GM23338 (cell line): ENCODE results near the gene KCNAB2. TPM values are rescaled to one million over a fixed set of nuclear protein-coding genes. Genes with fewer than 3 reads are reported as not detected.
A peak's percentile ranks its signal among the peaks of the same experiment; 100 is the strongest.

Source experiments
- ATAC-seq: fragments of 200-7000 bp; cut with Tn5 transposase; 3 replicates; pipeline ENCODE4 v1.9.1; 2020
- DNase-seq: peaks from one replicate; pipeline ENCODE4 v3.0.0-alpha.2; 2015; ENCODE audit warnings: low spot score
- H2AFZ ChIP-seq: fragments of 200-600 bp; sonication (generic); 2 replicates; pipeline ENCODE4 v1.8.0; 2016; ENCODE audit warnings: antibody characterized with exemption, mild to moderate bottlenecking, moderate library complexity
- H3F3A ChIP-seq: fragments of 200-600 bp; sonication (generic); replicated peaks from 2 replicates; pipeline ENCODE4 v1.8.0; 2017; ENCODE audit warnings: antibody characterized with exemption, mixed run types, low read depth
- H3K27ac ChIP-seq: fragments of 200-600 bp; sonication (generic); 2 replicates; pipeline ENCODE4 v1.6.1; 2016; ENCODE audit warnings: low read depth
- H3K27me3 ChIP-seq: fragments of 200-600 bp; sonication (generic); 2 replicates; pipeline ENCODE4 v1.8.0; 2016; ENCODE audit warnings: mild to moderate bottlenecking, mixed run types, moderate library complexity; ENCODE audit not compliant: insufficient read depth
- H3K36me3 ChIP-seq: fragments of 200-600 bp; sonication (generic); 2 replicates; pipeline ENCODE4 v1.8.0; 2016; ENCODE audit warnings: mild to moderate bottlenecking; ENCODE audit not compliant: insufficient read depth
- H3K4me1 ChIP-seq: fragments of 200-600 bp; sonication (generic); 2 replicates; pipeline ENCODE4 v1.8.0; 2016; ENCODE audit warnings: mild to moderate bottlenecking, moderate library complexity; ENCODE audit not compliant: insufficient read depth
- H3K4me2 ChIP-seq: fragments of 200-600 bp; sonication (generic); 2 replicates; pipeline ENCODE4 v1.7.1; 2017; ENCODE audit warnings: mixed run types
- H3K4me3 ChIP-seq: fragments of 200-600 bp; sonication (generic); 2 replicates; pipeline ENCODE4 v1.6.1; 2016; ENCODE audit warnings: mixed run types
- H3K79me2 ChIP-seq: fragments of 200-600 bp; sonication (generic); replicated peaks from 2 replicates; pipeline ENCODE4 v1.8.0; 2017; ENCODE audit warnings: mild to moderate bottlenecking; ENCODE audit not compliant: insufficient read depth
- H3K9me2 ChIP-seq: fragments of 200-600 bp; sonication (generic); 2 replicates; pipeline ENCODE4 v1.8.0; 2017; ENCODE audit not compliant: insufficient read depth
- H4K20me1 ChIP-seq: fragments of 200-600 bp; sonication (generic); replicated peaks from 2 replicates; pipeline ENCODE4 v1.8.0; 2017; ENCODE audit warnings: mild to moderate bottlenecking; ENCODE audit not compliant: insufficient read depth
- H3K27ac Mint-ChIP-seq: 2 replicates; pipeline ENCODE4 v1.8.0; 2020; ENCODE audit warnings: inconsistent platforms, mild to moderate bottlenecking, moderate library complexity, mixed read lengths
- H3K27me3 Mint-ChIP-seq: 3 replicates; pipeline ENCODE4 v1.8.0; 2022; ENCODE audit warnings: low read depth, mild to moderate bottlenecking, moderate library complexity, mixed read lengths, inconsistent platforms; ENCODE audit not compliant: insufficient read depth, poor library complexity
- H3K36me3 Mint-ChIP-seq: 3 replicates; pipeline ENCODE4 v1.8.0; 2021; ENCODE audit warnings: low read depth, mild to moderate bottlenecking, inconsistent platforms, moderate library complexity, mixed read lengths
- H3K4me1 Mint-ChIP-seq: 3 replicates; pipeline ENCODE4 v1.8.0; 2020; ENCODE audit warnings: mild to moderate bottlenecking, inconsistent platforms, mixed read lengths
- H3K4me3 Mint-ChIP-seq: 3 replicates; pipeline ENCODE4 v1.8.0; 2021; ENCODE audit warnings: moderate library complexity, mild to moderate bottlenecking, inconsistent platforms, mixed read lengths
- H3K9me3 Mint-ChIP-seq: 3 replicates; pipeline ENCODE4 v1.8.0; 2020; ENCODE audit warnings: moderate library complexity, mild to moderate bottlenecking, inconsistent platforms, mixed read lengths
- CREB1 ChIP-seq: fragments of 250-450 bp; sonication (Bioruptor Pico); IDR thresholded peaks from 2 replicates; pipeline ENCODE4 v1.5.0; 2020; ENCODE audit warnings: low read depth, mild to moderate bottlenecking, moderate library complexity
- EZH2 ChIP-seq: fragments of 200-600 bp; sonication (generic); IDR thresholded peaks from one replicate; pipeline ENCODE4 v1.8.0; 2017; ENCODE audit warnings: antibody characterized with exemption, mild to moderate bottlenecking, low read depth; ENCODE audit not compliant: unreplicated experiment
- EZH2phosphoT487 ChIP-seq: fragments of 200-600 bp; sonication (generic); IDR thresholded peaks from one replicate; pipeline ENCODE4 v1.8.1; 2018; ENCODE audit warnings: antibody characterized with exemption; ENCODE audit not compliant: unreplicated experiment
- JUNB ChIP-seq: IDR thresholded peaks from one replicate; pipeline ENCODE4 v1.6.1; 2016; ENCODE audit warnings: antibody characterized with exemption; ENCODE audit not compliant: unreplicated experiment
- NANOG ChIP-seq: IDR thresholded peaks from 2 replicates; pipeline ENCODE4 v1.6.1; 2016; ENCODE audit warnings: antibody characterized with exemption, borderline replicate concordance
- POLR2AphosphoS5 ChIP-seq: IDR thresholded peaks from 2 replicates; pipeline ENCODE4 v1.6.1; 2016; ENCODE audit warnings: antibody characterized with exemption, low read depth
- STAT1 ChIP-seq: IDR thresholded peaks from one replicate; pipeline ENCODE4 v1.6.1; 2016; ENCODE audit warnings: antibody characterized with exemption; ENCODE audit not compliant: unreplicated experiment
- ZNF114 ChIP-seq: fragments of 250-450 bp; sonication (Bioruptor Pico); IDR thresholded peaks from 2 replicates; pipeline ENCODE4 v1.5.0; 2020; ENCODE audit warnings: mild to moderate bottlenecking, moderate library complexity
- ZNF331 ChIP-seq: fragments of 250-450 bp; sonication (Bioruptor Pico); IDR thresholded peaks from 2 replicates; pipeline ENCODE4 v1.5.0; 2020; ENCODE audit warnings: low read depth, mild to moderate bottlenecking, moderate library complexity
- polyA plus RNA-seq: library from polyadenylated mRNA; unstranded; fragments of >200 nt; fragmentation: Nextera tagmentation; extraction: Ambion mirVana; gene quantifications from 2 replicates; pipeline ENCODE4 v1.2.1, GENCODE V29; 2016
- total RNA-seq: library from RNA; depleted of rRNA; stranded (reverse); fragments of >200 nt; shearing (Covaris generic); gene quantifications from 2 replicates; pipeline ENCODE4 v1.2.3, GENCODE V29; 2014
- TF ChIP-seq, protein P1 (sequence below), 2 experiments: fragments of 200-600 bp in 1 of 2; sonication (generic) in 1 of 2; conservative IDR thresholded peaks; 2 replicates each; pipeline versions ENCODE4 v1.5.1 to v1.6.1; 2016 to 2017; ENCODE audit warnings: antibody characterized with exemption in 2 of 2, low read depth in 2 of 2, mild to moderate bottlenecking in 2 of 2, moderate library complexity in 1 of 2
- TF ChIP-seq, protein P2 (sequence below): fragments of 250-450 bp; sonication (Bioruptor Pico); IDR thresholded peaks from 2 replicates; pipeline ENCODE4 v1.5.0; 2020; ENCODE audit warnings: mild to moderate bottlenecking, moderate library complexity

KCNAB2 gene
- total and polyA plus RNA-seq, 2 experiments from 2014 or later, result 3.0 to 3.7 TPM

DNA sequence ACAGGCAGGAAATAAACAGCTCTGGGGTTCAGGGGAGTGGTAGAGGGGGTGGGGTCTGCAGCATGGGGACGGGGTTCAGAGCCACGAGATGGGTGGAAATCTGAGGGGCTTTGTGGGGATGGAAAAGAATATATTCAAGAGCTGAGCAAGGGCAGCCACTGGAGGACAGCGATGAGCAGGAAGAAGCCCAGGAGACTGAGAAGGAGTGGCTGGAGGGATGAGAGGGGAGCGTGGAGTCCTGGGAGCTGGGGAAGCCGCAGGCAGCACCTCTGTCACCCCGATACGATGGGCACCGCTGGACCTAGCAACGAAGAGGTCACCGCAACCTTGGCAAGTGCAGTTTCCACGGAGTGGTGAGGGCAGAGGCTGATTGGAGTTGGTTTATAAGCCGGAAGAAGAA, 10.0 kb upstream of the KCNAB2 start:
- Histone ChIP-seq H4K20me1 (no peaks in the 10 kb centered on the region), H3K27me3 (no peaks in the 10 kb centered on the region), H3K4me1 (peaks cover 5% of the 10 kb centered on the region; the same call in 1 of the 2 replicates), H2AFZ (no peak overlapping the region), H3K36me3 (no peaks in the 10 kb centered on the region), H3K27ac (no peak overlapping the region), H3F3A (no peaks in the 10 kb centered on the region), H3K9me2 (no peaks in the 10 kb centered on the region), H3K79me2 (no peaks in the 10 kb centered on the region), H3K4me3 (no peak overlapping the region), H3K4me2 (no peak overlapping the region)
- H3K4me3 Mint-ChIP-seq, result no peak overlapping the region
- no peaks in the 10 kb centered on the region for H3K36me3 Mint-ChIP-seq
- H3K27ac Mint-ChIP-seq, result no peak overlapping the region
- TF ChIP-seq, protein P1, sequence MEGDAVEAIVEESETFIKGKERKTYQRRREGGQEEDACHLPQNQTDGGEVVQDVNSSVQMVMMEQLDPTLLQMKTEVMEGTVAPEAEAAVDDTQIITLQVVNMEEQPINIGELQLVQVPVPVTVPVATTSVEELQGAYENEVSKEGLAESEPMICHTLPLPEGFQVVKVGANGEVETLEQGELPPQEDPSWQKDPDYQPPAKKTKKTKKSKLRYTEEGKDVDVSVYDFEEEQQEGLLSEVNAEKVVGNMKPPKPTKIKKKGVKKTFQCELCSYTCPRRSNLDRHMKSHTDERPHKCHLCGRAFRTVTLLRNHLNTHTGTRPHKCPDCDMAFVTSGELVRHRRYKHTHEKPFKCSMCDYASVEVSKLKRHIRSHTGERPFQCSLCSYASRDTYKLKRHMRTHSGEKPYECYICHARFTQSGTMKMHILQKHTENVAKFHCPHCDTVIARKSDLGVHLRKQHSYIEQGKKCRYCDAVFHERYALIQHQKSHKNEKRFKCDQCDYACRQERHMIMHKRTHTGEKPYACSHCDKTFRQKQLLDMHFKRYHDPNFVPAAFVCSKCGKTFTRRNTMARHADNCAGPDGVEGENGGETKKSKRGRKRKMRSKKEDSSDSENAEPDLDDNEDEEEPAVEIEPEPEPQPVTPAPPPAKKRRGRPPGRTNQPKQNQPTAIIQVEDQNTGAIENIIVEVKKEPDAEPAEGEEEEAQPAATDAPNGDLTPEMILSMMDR (conservative IDR thresholded peaks at IDR 0.05; ENCODE audit: low read depth in 2 of 2), result peak in 1 of 2 experiments; percentile 34; a peak in 2 of 4 replicates
- TF ChIP-seq EZH2phosphoT487 (no peak), STAT1 (no peak), ZNF331 (CRISPR knock-in tag) (no peak)
- H3K9me3 Mint-ChIP-seq, result no peaks in the 10 kb centered on the region
- peak; percentile 9 for ATAC-seq
- peaks cover 22% of the 10 kb centered on the region for H3K4me1 Mint-ChIP-seq
- H3K27me3 Mint-ChIP-seq, result peaks cover 10% of the 10 kb centered on the region
- peak; percentile 31 for DNase-seq

DNA sequence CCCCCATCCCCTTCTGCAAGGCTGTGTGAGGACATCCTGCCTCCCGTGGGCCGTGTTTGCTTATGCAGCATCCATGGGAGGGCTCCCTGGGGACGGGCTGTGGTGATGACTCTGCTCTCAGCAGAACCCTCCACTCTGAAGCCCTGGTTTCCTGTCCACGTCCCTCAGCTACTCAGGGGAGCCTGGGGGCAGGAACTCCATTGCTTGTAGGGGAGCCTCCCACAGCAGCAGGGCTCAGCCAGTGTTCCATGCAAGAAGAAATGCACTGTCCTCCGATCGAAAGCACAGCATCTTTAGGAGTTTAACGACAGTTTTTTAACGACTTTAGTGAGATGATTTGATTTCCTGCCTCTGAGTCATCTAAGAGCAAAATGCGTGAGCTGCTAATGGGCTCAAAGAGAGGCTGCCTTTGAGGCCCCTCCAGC, 8.3 kb upstream of the KCNAB2 start:
- H3K27ac ChIP-seq, result no peak overlapping the region
- H3K9me2 ChIP-seq, result no peaks in the 10 kb centered on the region
- H3K4me3 Mint-ChIP-seq, result no peak overlapping the region
- H3K4me1 Mint-ChIP-seq, result peaks cover 22% of the 10 kb centered on the region
- H3K4me1 ChIP-seq, result peaks cover 5% of the 10 kb centered on the region; the same call in 1 of the 2 replicates
- H3K36me3 Mint-ChIP-seq, result no peaks in the 10 kb centered on the region
- peaks cover 10% of the 10 kb centered on the region for H3K27me3 Mint-ChIP-seq
- H3K4me2 ChIP-seq, result no peak overlapping the region
- H3F3A ChIP-seq, result no peaks in the 10 kb centered on the region
- no peak overlapping the region for H3K4me3 ChIP-seq
- H4K20me1 ChIP-seq, result no peaks in the 10 kb centered on the region; the same call in 1 of the 2 replicates
- no peak overlapping the region for H2AFZ ChIP-seq
- no peak for ATAC-seq
- DNase-seq, result no peak
- no peaks in the 10 kb centered on the region for H3K36me3 ChIP-seq
- H3K27me3 ChIP-seq, result no peaks in the 10 kb centered on the region
- no peak overlapping the region for H3K27ac Mint-ChIP-seq
- no peaks in the 10 kb centered on the region for H3K79me2 ChIP-seq
- no peaks in the 10 kb centered on the region for H3K9me3 Mint-ChIP-seq
- TF ChIP-seq EZH2 (no peak), POLR2AphosphoS5 (no peak), CREB1 (no peak), JUNB (no peak), ZNF331 (CRISPR knock-in tag) (no peak), ZNF114 (no peak), STAT1 (no peak), NANOG (no peak), EZH2phosphoT487 (no peak)
- TF ChIP-seq, protein P1 (conservative IDR thresholded peaks at IDR 0.05; ENCODE audit: low read depth in 2 of 2), result no peak
- TF ChIP-seq, protein P2, sequence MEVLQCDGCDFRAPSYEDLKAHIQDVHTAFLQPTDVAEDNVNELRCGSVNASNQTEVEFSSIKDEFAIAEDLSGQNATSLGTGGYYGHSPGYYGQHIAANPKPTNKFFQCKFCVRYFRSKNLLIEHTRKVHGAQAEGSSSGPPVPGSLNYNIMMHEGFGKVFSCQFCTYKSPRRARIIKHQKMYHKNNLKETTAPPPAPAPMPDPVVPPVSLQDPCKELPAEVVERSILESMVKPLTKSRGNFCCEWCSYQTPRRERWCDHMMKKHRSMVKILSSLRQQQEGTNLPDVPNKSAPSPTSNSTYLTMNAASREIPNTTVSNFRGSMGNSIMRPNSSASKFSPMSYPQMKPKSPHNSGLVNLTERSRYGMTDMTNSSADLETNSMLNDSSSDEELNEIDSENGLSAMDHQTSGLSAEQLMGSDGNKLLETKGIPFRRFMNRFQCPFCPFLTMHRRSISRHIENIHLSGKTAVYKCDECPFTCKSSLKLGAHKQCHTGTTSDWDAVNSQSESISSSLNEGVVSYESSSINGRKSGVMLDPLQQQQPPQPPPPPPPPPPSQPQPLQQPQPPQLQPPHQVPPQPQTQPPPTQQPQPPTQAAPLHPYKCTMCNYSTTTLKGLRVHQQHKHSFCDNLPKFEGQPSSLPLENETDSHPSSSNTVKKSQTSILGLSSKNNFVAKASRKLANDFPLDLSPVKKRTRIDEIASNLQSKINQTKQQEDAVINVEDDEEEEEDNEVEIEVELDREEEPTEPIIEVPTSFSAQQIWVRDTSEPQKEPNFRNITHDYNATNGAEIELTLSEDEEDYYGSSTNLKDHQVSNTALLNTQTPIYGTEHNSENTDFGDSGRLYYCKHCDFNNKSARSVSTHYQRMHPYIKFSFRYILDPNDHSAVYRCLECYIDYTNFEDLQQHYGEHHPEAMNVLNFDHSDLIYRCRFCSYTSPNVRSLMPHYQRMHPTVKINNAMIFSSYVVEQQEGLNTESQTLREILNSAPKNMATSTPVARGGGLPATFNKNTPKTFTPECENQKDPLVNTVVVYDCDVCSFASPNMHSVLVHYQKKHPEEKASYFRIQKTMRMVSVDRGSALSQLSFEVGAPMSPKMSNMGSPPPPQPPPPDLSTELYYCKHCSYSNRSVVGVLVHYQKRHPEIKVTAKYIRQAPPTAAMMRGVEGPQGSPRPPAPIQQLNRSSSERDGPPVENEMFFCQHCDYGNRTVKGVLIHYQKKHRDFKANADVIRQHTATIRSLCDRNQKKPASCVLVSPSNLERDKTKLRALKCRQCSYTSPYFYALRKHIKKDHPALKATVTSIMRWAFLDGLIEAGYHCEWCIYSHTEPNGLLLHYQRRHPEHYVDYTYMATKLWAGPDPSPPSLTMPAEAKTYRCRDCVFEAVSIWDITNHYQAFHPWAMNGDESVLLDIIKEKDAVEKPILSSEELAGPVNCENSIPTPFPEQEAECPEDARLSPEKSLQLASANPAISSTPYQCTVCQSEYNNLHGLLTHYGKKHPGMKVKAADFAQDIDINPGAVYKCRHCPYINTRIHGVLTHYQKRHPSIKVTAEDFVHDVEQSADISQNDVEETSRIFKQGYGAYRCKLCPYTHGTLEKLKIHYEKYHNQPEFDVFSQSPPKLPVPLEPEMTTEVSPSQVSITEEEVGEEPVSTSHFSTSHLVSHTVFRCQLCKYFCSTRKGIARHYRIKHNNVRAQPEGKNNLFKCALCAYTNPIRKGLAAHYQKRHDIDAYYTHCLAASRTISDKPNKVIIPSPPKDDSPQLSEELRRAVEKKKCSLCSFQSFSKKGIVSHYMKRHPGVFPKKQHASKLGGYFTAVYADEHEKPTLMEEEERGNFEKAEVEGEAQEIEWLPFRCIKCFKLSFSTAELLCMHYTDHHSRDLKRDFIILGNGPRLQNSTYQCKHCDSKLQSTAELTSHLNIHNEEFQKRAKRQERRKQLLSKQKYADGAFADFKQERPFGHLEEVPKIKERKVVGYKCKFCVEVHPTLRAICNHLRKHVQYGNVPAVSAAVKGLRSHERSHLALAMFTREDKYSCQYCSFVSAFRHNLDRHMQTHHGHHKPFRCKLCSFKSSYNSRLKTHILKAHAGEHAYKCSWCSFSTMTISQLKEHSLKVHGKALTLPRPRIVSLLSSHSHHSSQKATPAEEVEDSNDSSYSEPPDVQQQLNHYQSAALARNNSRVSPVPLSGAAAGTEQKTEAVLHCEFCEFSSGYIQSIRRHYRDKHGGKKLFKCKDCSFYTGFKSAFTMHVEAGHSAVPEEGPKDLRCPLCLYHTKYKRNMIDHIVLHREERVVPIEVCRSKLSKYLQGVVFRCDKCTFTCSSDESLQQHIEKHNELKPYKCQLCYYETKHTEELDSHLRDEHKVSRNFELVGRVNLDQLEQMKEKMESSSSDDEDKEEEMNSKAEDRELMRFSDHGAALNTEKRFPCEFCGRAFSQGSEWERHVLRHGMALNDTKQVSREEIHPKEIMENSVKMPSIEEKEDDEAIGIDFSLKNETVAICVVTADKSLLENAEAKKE (CRISPR knock-in tag), result no peak
